ENCODE results near the gene ZNF28.
A peak's percentile ranks its signal among the peaks of the same experiment; 100 is the strongest.
"Not testable (repeated sequence)": the region's sequence is repeated elsewhere in the genome, so short reads cannot be mapped to it uniquely, and the experiment has no call there.

The ZNF28 gene

DNA sequence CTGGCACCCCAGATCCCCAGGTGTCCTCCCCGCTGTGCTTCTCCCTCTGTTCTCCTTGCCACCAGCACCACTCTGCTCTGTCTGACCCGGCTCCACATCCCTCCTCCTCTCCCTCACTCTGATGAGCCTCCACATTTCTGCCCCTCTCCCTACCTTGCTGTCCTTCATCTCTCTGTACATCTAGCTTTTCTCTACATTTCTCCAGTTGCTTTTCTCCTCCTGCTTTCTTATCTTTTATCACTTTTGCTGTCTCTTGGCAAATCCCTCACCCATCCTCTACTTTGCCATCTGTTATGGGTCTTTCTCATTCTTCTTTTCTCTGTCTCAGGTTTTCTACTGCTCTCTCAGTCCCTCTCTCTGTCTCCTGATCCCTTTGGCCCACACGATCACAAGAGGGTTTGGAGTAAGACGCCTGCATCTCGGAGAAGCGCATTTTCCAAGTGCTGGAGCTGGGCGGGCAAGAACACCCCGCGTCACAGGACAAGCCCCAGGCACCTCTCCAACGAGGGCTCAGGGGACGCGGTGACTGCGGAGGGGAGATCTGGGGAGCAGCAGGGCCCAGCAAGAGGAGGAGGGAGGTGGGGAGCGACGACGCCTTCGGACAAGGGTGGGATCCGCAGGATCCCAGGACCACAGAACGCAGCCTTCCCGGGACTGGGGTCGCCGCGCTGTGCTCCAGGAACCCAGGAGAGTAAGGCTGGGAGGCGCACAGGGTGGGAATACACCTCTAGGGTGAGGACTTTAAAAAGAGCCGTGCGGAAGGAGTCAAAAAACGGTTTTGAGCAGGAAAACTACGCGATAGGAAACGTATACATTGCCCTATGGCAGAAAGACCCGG is 35.3 kb upstream of the ZNF28 start:
- H2BK120ac ChIP-seq (ENCODE audit: low read depth, low read length); H2BK5ac ChIP-seq (ENCODE audit: low read depth, low read length, poor library complexity, severe bottlenecking); H2BK15ac ChIP-seq (ENCODE audit: low read depth, poor library complexity, severe bottlenecking); H2BK12ac ChIP-seq (ENCODE audit: low read length in 2 of 2); H3K9me3 ChIP-seq (ENCODE audit: control insufficient read depth, low read length); H2AK5ac ChIP-seq (ENCODE audit: low read length, severe bottlenecking); H4K8ac ChIP-seq (ENCODE audit: low read length); H3K14ac ChIP-seq (ENCODE audit: low read length in 2 of 2); H3K4me1 ChIP-seq (ENCODE audit: control insufficient read depth, insufficient read depth, low read depth, low read length); H4K91ac ChIP-seq (ENCODE audit: low read length); H3K27me3 ChIP-seq (ENCODE audit: control insufficient read depth in 1 of 2, insufficient read depth in 1 of 2, low read length in 2 of 2); H3K27ac ChIP-seq (ENCODE audit: low read length, poor library complexity, severe bottlenecking); H3K23ac ChIP-seq (ENCODE audit: low read length in 2 of 2): not testable (repeated sequence)
- H3K4me3 ChIP-seq (ENCODE audit: insufficient read depth in 1 of 2, low read depth in 1 of 2, low read length in 2 of 2) = peak overlapping the region; percentile 66 to 89
- H3K18ac ChIP-seq (ENCODE audit: low read depth in 1 of 2, low read length in 2 of 2) = peak overlapping the region in 1 of 2 experiments; percentile 33
- H3K4me2 ChIP-seq (ENCODE audit: low read length, poor library complexity, severe bottlenecking) = peak overlapping the region; percentile 23
- H3K36me3 ChIP-seq (ENCODE audit: control insufficient read depth in 1 of 2, insufficient read depth in 2 of 2, low read depth in 1 of 2, low read length in 2 of 2) = peaks cover 20 to 25% of the 10 kb centered on the region in 2 experiments
- H2AFZ ChIP-seq (ENCODE audit: low read depth, low read length) = peak overlapping the region; percentile 82
- 5% methylated on average over 25 of the region's 31 CpGs for WGBS
- peak; percentile 37 for DNase-seq
- peaks cover 11% of the 10 kb centered on the region for H3K79me1 ChIP-seq (replicated peaks; ENCODE audit: low read length, poor library complexity, severe bottlenecking)
- H3K9ac ChIP-seq (ENCODE audit: low read length) = peak overlapping the region; percentile 92
- H3K4ac ChIP-seq (ENCODE audit: low read depth in 1 of 2, low read length in 2 of 2) = peak overlapping the region in 1 of 2 experiments; percentile 28

DNA sequence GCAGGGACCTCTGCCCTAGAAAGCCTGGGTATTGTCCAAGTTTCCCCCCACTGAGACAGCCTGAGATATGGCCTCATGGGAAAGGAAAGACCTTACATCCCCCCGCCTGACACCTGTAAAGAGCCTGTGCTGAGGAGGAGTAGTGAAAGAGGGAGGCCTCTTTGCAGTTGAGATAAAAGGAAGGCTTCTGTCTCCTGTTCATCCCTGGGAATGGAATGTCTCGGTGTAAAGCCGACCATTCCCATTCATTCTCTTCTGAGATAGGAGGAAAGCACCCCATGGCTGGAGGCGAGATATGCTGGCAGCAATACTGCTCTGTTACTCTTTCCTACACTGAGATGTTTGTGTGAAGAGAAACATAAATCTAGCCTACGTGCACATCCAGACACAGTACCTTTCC is 25.9 kb upstream of the ZNF28 start:
- DNase-seq; H3K4me3 ChIP-seq (ENCODE audit: insufficient read depth in 1 of 2, low read depth in 1 of 2, low read length in 2 of 2); H2AK5ac ChIP-seq (ENCODE audit: low read length, severe bottlenecking); H3K14ac ChIP-seq (ENCODE audit: low read length in 2 of 2); H3K23ac ChIP-seq (ENCODE audit: low read length in 2 of 2); H2BK120ac ChIP-seq (ENCODE audit: low read depth, low read length); H3K4me1 ChIP-seq (ENCODE audit: control insufficient read depth, insufficient read depth, low read depth, low read length); H2BK5ac ChIP-seq (ENCODE audit: low read depth, low read length, poor library complexity, severe bottlenecking); H2BK12ac ChIP-seq (ENCODE audit: low read length in 2 of 2); H3K9ac ChIP-seq (ENCODE audit: low read length); H3K4me2 ChIP-seq (ENCODE audit: low read length, poor library complexity, severe bottlenecking); H2BK15ac ChIP-seq (ENCODE audit: low read depth, poor library complexity, severe bottlenecking); H4K91ac ChIP-seq (ENCODE audit: low read length); H2AFZ ChIP-seq (ENCODE audit: low read depth, low read length); H3K79me1 ChIP-seq (replicated peaks; ENCODE audit: low read length, poor library complexity, severe bottlenecking); H3K27me3 ChIP-seq (ENCODE audit: control insufficient read depth in 1 of 2, insufficient read depth in 1 of 2, low read length in 2 of 2); H3K4ac ChIP-seq (ENCODE audit: low read depth in 1 of 2, low read length in 2 of 2); H3K27ac ChIP-seq (ENCODE audit: low read length, poor library complexity, severe bottlenecking); H3K18ac ChIP-seq (ENCODE audit: low read depth in 1 of 2, low read length in 2 of 2); H4K8ac ChIP-seq (ENCODE audit: low read length): not testable (repeated sequence)
- 100% methylated on average over 2 of the region's 5 CpGs for WGBS
- H3K9me3 ChIP-seq (ENCODE audit: control insufficient read depth, low read length) = peaks cover 81% of the 10 kb centered on the region
- peaks cover 72 to 94% of the 10 kb centered on the region in 2 experiments for H3K36me3 ChIP-seq (ENCODE audit: control insufficient read depth in 1 of 2, insufficient read depth in 2 of 2, low read depth in 1 of 2, low read length in 2 of 2)

DNA sequence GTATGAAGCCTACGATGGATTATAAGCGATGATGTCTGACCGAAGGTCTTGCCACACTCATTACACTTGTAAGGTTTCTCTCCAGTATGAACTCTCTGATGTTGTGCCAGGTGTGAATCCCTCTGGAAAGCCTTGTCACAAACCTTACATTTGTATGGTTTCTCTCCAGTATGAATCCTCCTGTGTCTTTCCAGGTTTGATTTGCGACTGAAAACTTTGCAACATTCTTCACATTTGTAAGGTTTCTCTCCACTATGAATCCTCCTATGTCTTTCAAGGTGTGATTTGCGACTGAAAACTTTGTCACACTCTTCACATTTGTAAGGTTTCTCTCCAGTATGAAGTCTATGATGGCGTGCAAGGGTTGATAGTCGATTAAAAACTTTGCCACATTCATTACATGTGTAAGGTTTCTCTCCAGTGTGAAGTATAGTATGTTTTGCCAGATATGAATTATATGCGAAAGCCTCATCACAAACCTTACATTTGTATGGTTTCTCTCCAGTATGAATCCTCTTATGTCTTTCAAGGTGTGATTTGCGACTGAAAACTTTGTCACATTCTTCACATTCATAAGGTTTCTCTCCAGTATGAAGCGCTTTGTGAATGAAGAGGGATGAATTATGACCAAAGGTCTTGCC is 19.5 kb upstream of the ZNF28 start:
- H3K27ac ChIP-seq (ENCODE audit: low read length, poor library complexity, severe bottlenecking); H3K18ac ChIP-seq (ENCODE audit: low read depth in 1 of 2, low read length in 2 of 2); H3K27me3 ChIP-seq (ENCODE audit: control insufficient read depth in 1 of 2, insufficient read depth in 1 of 2, low read length in 2 of 2); H3K4me1 ChIP-seq (ENCODE audit: control insufficient read depth, insufficient read depth, low read depth, low read length); H3K14ac ChIP-seq (ENCODE audit: low read length in 2 of 2); H2BK15ac ChIP-seq (ENCODE audit: low read depth, poor library complexity, severe bottlenecking); H3K79me1 ChIP-seq (replicated peaks; ENCODE audit: low read length, poor library complexity, severe bottlenecking); H2AK5ac ChIP-seq (ENCODE audit: low read length, severe bottlenecking); H3K23ac ChIP-seq (ENCODE audit: low read length in 2 of 2); H4K8ac ChIP-seq (ENCODE audit: low read length); H2BK120ac ChIP-seq (ENCODE audit: low read depth, low read length); H3K9ac ChIP-seq (ENCODE audit: low read length); H3K4ac ChIP-seq (ENCODE audit: low read depth in 1 of 2, low read length in 2 of 2); H3K4me2 ChIP-seq (ENCODE audit: low read length, poor library complexity, severe bottlenecking); H2BK12ac ChIP-seq (ENCODE audit: low read length in 2 of 2); H2BK5ac ChIP-seq (ENCODE audit: low read depth, low read length, poor library complexity, severe bottlenecking); H4K91ac ChIP-seq (ENCODE audit: low read length); H2AFZ ChIP-seq (ENCODE audit: low read depth, low read length): not testable (repeated sequence)
- 94% methylated on average over 7 of the region's 10 CpGs for WGBS
- Histone ChIP-seq H3K36me3 (ENCODE audit: control insufficient read depth in 1 of 2, insufficient read depth in 2 of 2, low read depth in 1 of 2, low read length in 2 of 2) (peaks cover 45 to 76% of the 10 kb centered on the region in 2 experiments), H3K4me3 (ENCODE audit: insufficient read depth in 1 of 2, low read depth in 1 of 2, low read length in 2 of 2) (peak overlapping the region in 1 of 2 experiments; percentile 20), H3K9me3 (ENCODE audit: control insufficient read depth, low read length) (peaks cover 100% of the 10 kb centered on the region)
- DNase-seq = peak; percentile 1

DNA sequence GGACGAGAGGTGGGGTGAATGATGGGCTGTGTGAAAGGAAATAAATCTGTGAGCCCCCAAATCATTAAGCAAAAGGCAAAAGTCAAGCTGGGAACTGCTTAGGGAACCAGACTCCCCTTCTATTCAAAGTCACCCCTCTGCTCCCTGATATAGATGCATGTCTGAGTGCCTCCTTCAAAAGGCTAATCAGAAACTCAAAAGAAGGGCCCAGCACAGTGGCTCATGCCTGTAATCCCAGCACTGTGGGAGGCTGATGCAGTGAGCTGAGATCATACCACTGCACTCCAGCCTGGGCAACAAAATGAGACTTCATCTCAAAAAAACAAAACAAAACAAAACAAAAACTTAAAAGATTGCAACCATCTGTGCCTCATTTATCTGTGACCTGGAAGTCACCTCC is 12.9 kb upstream of the ZNF28 start:
- H3K27me3 ChIP-seq (ENCODE audit: control insufficient read depth in 1 of 2, insufficient read depth in 1 of 2, low read length in 2 of 2); H4K91ac ChIP-seq (ENCODE audit: low read length); H3K4me3 ChIP-seq (ENCODE audit: insufficient read depth in 1 of 2, low read depth in 1 of 2, low read length in 2 of 2); H3K14ac ChIP-seq (ENCODE audit: low read length in 2 of 2); H3K23ac ChIP-seq (ENCODE audit: low read length in 2 of 2); H2BK15ac ChIP-seq (ENCODE audit: low read depth, poor library complexity, severe bottlenecking); H2BK12ac ChIP-seq (ENCODE audit: low read length in 2 of 2); H2BK5ac ChIP-seq (ENCODE audit: low read depth, low read length, poor library complexity, severe bottlenecking); H2AK5ac ChIP-seq (ENCODE audit: low read length, severe bottlenecking); H4K8ac ChIP-seq (ENCODE audit: low read length); H3K18ac ChIP-seq (ENCODE audit: low read depth in 1 of 2, low read length in 2 of 2); H3K9ac ChIP-seq (ENCODE audit: low read length); H3K79me1 ChIP-seq (replicated peaks; ENCODE audit: low read length, poor library complexity, severe bottlenecking); DNase-seq; H3K4me1 ChIP-seq (ENCODE audit: control insufficient read depth, insufficient read depth, low read depth, low read length); H3K4me2 ChIP-seq (ENCODE audit: low read length, poor library complexity, severe bottlenecking); H2AFZ ChIP-seq (ENCODE audit: low read depth, low read length); H3K4ac ChIP-seq (ENCODE audit: low read depth in 1 of 2, low read length in 2 of 2); H3K27ac ChIP-seq (ENCODE audit: low read length, poor library complexity, severe bottlenecking); H2BK120ac ChIP-seq (ENCODE audit: low read depth, low read length); H3K36me3 ChIP-seq (ENCODE audit: control insufficient read depth in 1 of 2, insufficient read depth in 2 of 2, low read depth in 1 of 2, low read length in 2 of 2): not testable (repeated sequence)
- H3K9me3 ChIP-seq (ENCODE audit: control insufficient read depth, low read length) = peaks cover 49% of the 10 kb centered on the region
- no CpG with 5 or more reads among the region's 1 CpG for WGBS
